Gastrocnemius medialis (tissue), 4 donors: Measurements from ENCODE around the gene GYPC. TPM values are rescaled to one million over a fixed set of nuclear protein-coding genes. Genes with fewer than 3 reads are reported as not detected.

ENCODE experiments used
- ATAC-seq, 2 donors: fragments of 150-250 bp; one replicate each; pipeline ENCODE4 v1.9.1; 2016
- DNase-seq, 2 donors: peaks; one replicate each; pipeline ENCODE4 v3.0.0-alpha.2; 2019
- H3K27ac ChIP-seq, 4 donors: fragments of 200-600 bp; sonication (generic); 1 replicate in 1 of 4; 2 replicates in 3 of 4; pipeline ENCODE4 v1.5.1; 2016 to 2018; ENCODE audit warnings: mild to moderate bottlenecking in 2 of 4, moderate library complexity in 1 of 4
- H3K27me3 ChIP-seq, 3 donors: fragments of 200-600 bp; sonication (generic) in 2 of 3; 1 replicate in 1 of 3; 2 replicates in 2 of 3; pipeline versions ENCODE4 v1.5.1 to v1.6.0; 2016 to 2019; ENCODE audit warnings: mild to moderate bottlenecking in 1 of 3, moderate library complexity in 1 of 3
- H3K36me3 ChIP-seq, 2 donors: fragments of 200-600 bp; sonication (generic) in 1 of 2; one replicate each; pipeline ENCODE4 v1.5.1; 2017 to 2018
- H3K4me1 ChIP-seq, 2 donors: fragments of 200-600 bp; sonication (generic) in 1 of 2; one replicate each; pipeline ENCODE4 v1.5.1; 2016 to 2017; ENCODE audit warnings: mild to moderate bottlenecking in 2 of 2
- H3K4me3 ChIP-seq, 4 donors: fragments of 200-600 bp; sonication (generic) in 3 of 4; 1 replicate in 1 of 4; 2 replicates in 3 of 4; pipeline ENCODE4 v1.5.1; 2016 to 2019; ENCODE audit warnings: mild to moderate bottlenecking in 2 of 4
- H3K9me3 ChIP-seq, 3 donors: fragments of 200-600 bp; sonication (generic) in 2 of 3; 1 replicate in 1 of 3; 2 replicates in 2 of 3; pipeline ENCODE4 v1.5.1; 2016 to 2019
- CTCF ChIP-seq, 5 experiments: fragments of 450-650 bp in 3 of 5; fragments of 200-600 bp in 2 of 5; sonication (generic) in 2 of 5; IDR thresholded peaks in 4 of 5; conservative IDR thresholded peaks in 1 of 5; 1 replicate in 4 of 5; 2 replicates in 1 of 5; pipeline ENCODE4 v1.5.1; 2016 to 2019; ENCODE audit warnings: antibody characterized with exemption in 5 of 5, mild to moderate bottlenecking in 3 of 5, moderate library complexity in 3 of 5
- POLR2A ChIP-seq, 2 donors: fragments of 450-650 bp; IDR thresholded peaks; one replicate each; pipeline ENCODE4 v1.6.1; 2017; ENCODE audit warnings: antibody characterized with exemption in 2 of 2, mild to moderate bottlenecking in 2 of 2, moderate library complexity in 2 of 2
- in situ Hi-C, 4 donors: fragments of 200-750 bp; cut with MboI; loops; one replicate each; pipeline versions ENCODE4 v1.15.0 to v1.8.0; 2017; ENCODE audit warnings: low sequenced_read_pairs in 4 of 4
- intact Hi-C: fragments of 100-400 bp; cut with DNase I; formaldehyde crosslinking; loops from one replicate; pipeline ENCODE4 v1.15.1; 2023; ENCODE audit warnings: low total_unique reads
- total RNA-seq, 4 donors: library from RNA; depleted of rRNA; stranded (reverse); fragments of >200 nt; gene quantifications; one replicate each; pipeline versions ENCODE4 v1.1.0 to v1.2.3, GENCODE V29; 2016

The GYPC gene
- total RNA-seq, 4 donors from 2014 or later: 66.3 to 82.0 (median 71.9) TPM

- TF ChIP-seq CTCF (IDR thresholded peaks at IDR 0.05 in 4 of 5, conservative IDR thresholded peaks at IDR 0.05 in 1 of 5) (no peak), POLR2A (IDR thresholded peaks at IDR 0.05) (no peak)
- Histone ChIP-seq H3K4me1 (peaks cover 89 to 92% of the 10 kb centered on the region in 2 donors), H3K4me3 (no peak overlapping the region), H3K36me3 (no peaks in the 10 kb centered on the region), H3K9me3 (no peaks in the 10 kb centered on the region), H3K27me3 (no peaks in the 10 kb centered on the region), H3K27ac (peak overlapping the region; percentile 53 to 99 (median 84))
- no peak for DNase-seq
- intact Hi-C loops (loop anchor here (5.0 kb wide), 1 partner anchor 35 kb away; no protein-coding TSS in a partner anchor), in situ Hi-C loops (no loop called here)
- ATAC-seq: no peak
Observed at GRCh38 chr2:126662621-126663020, 6.7 kb downstream of the GYPC start.

GRCh38 chr2:126663184-126663963, 7.4 kb downstream of the GYPC start:
- peak overlapping the region; percentile 53 to 99 (median 84) for H3K27ac ChIP-seq

GRCh38 chr2:126664234-126664633, 8.3 kb downstream of the GYPC start:
- H3K27ac ChIP-seq: peak overlapping the region; percentile 53 to 99 (median 84)
- H3K27me3 ChIP-seq: no peaks in the 10 kb centered on the region
- TF ChIP-seq POLR2A (IDR thresholded peaks at IDR 0.05): no peak
- no peak for TF ChIP-seq CTCF (IDR thresholded peaks at IDR 0.05 in 4 of 5, conservative IDR thresholded peaks at IDR 0.05 in 1 of 5)
- peaks cover 86 to 87% of the 10 kb centered on the region in 2 donors for H3K4me1 ChIP-seq
- in situ Hi-C loops: no loop called here
- DNase-seq: no peak
- H3K36me3 ChIP-seq: no peaks in the 10 kb centered on the region
- H3K4me3 ChIP-seq: no peak overlapping the region
- peak in 1 of 2 donors; percentile 18 for ATAC-seq
- H3K9me3 ChIP-seq: no peaks in the 10 kb centered on the region
- intact Hi-C loops: loop anchor here (5.0 kb wide), 1 partner anchor 33 kb away; no protein-coding TSS in a partner anchor

More at GRCh38 chr2:126663184-126663963, 7.4 kb downstream of the GYPC start:
- Histone ChIP-seq H3K27me3 (no peaks in the 10 kb centered on the region), H3K9me3 (no peaks in the 10 kb centered on the region), H3K4me1 (peaks cover 87 to 88% of the 10 kb centered on the region in 2 donors), H3K4me3 (no peak overlapping the region), H3K36me3 (no peaks in the 10 kb centered on the region)
- ATAC-seq (no peak), DNase-seq (no peak)
- intact Hi-C loops: loop anchor here (5.0 kb wide), 1 partner anchor 34 kb away; no protein-coding TSS in a partner anchor
- TF ChIP-seq CTCF (IDR thresholded peaks at IDR 0.05 in 4 of 5, conservative IDR thresholded peaks at IDR 0.05 in 1 of 5): no peak
- TF ChIP-seq POLR2A (IDR thresholded peaks at IDR 0.05): no peak
- in situ Hi-C loops: no loop called here

- H3K27ac ChIP-seq: peak overlapping the region; percentile 53 to 99 (median 84)
Observed at GRCh38 chr2:126664639-126665038, 8.7 kb downstream of the GYPC start.

More at GRCh38 chr2:126664639-126665038, 8.7 kb downstream of the GYPC start:
- DNase-seq: no peak
- no peak for ATAC-seq
- peaks cover 82 to 87% of the 10 kb centered on the region in 2 donors for H3K4me1 ChIP-seq
- H3K4me3 ChIP-seq: no peak overlapping the region
- in situ Hi-C loops: no loop called here
- intact Hi-C loops: loop anchor here (5.0 kb wide), 1 partner anchor 33 kb away; no protein-coding TSS in a partner anchor
- TF ChIP-seq POLR2A (IDR thresholded peaks at IDR 0.05) (no peak), CTCF (IDR thresholded peaks at IDR 0.05 in 4 of 5, conservative IDR thresholded peaks at IDR 0.05 in 1 of 5) (no peak)
- H3K27me3 ChIP-seq: no peaks in the 10 kb centered on the region
- no peaks in the 10 kb centered on the region for H3K36me3 ChIP-seq
- H3K9me3 ChIP-seq: no peaks in the 10 kb centered on the region
